Natural killer cell (primary cell): ENCODE measurements around the gene MIA2. TPM values are rescaled to one million over a fixed set of nuclear protein-coding genes. Genes with fewer than 3 reads are reported as not detected.
"Not testable (repeated sequence)": the region's sequence is repeated elsewhere in the genome, so short reads cannot be mapped to it uniquely, and the experiment has no call there.

ENCODE experiments used
- ATAC-seq, 3 donors: fragments of 150-1000 bp in 2 of 3; fragments of 200-7000 bp in 1 of 3; cut with Tn5 transposase; 1 replicate in 1 of 3; 2 replicates in 2 of 3; pipeline ENCODE4 v1.10.0; 2021; ENCODE audit warnings: mild to moderate bottlenecking in 2 of 3, moderate library complexity in 2 of 3
- DNase-seq, 2 donors: peaks; one replicate each; pipeline versions ENCODE4 v3.0.0 to v3.0.0-alpha.2; 2013 to 2021; ENCODE audit warnings: mixed read lengths in 1 of 2
- H3K27ac ChIP-seq: one replicate; pipeline ENCODE4 v1.5.1; 2013; ENCODE audit warnings: mild to moderate bottlenecking, low read length
- H3K27me3 ChIP-seq: one replicate; pipeline ENCODE4 v1.6.1; 2013; ENCODE audit warnings: low read length; ENCODE audit not compliant: control insufficient read depth, insufficient read depth
- H3K36me3 ChIP-seq: one replicate; pipeline ENCODE4 v1.6.1; 2013; ENCODE audit warnings: low read length; ENCODE audit not compliant: control insufficient read depth, insufficient read depth
- H3K4me1 ChIP-seq: one replicate; pipeline ENCODE4 v1.6.1; 2013; ENCODE audit warnings: low read length; ENCODE audit not compliant: control insufficient read depth, insufficient read depth
- H3K4me3 ChIP-seq: one replicate; pipeline ENCODE4 v1.5.1; 2013; ENCODE audit warnings: low read length
- H3K9me3 ChIP-seq: one replicate; pipeline ENCODE4 v1.6.1; 2013; ENCODE audit warnings: low read length; ENCODE audit not compliant: control insufficient read depth, insufficient read depth
- H3K27ac Mint-ChIP-seq, 2 donors: one replicate each; pipeline ENCODE4 v1.8.0; 2022; ENCODE audit warnings: mild to moderate bottlenecking in 2 of 2, mixed read lengths in 2 of 2, moderate library complexity in 1 of 2
- H3K27me3 Mint-ChIP-seq, 2 donors: one replicate each; pipeline ENCODE4 v1.8.0; 2022; ENCODE audit warnings: low read depth in 2 of 2, mixed read lengths in 2 of 2
- H3K36me3 Mint-ChIP-seq: one replicate; pipeline ENCODE4 v1.8.0; 2022; ENCODE audit warnings: mixed read lengths
- H3K4me1 Mint-ChIP-seq, 2 donors: one replicate each; pipeline ENCODE4 v1.8.0; 2022; ENCODE audit warnings: mixed read lengths in 2 of 2
- H3K4me3 Mint-ChIP-seq: one replicate; pipeline ENCODE4 v1.8.0; 2022; ENCODE audit warnings: mild to moderate bottlenecking, moderate library complexity, mixed read lengths
- H3K9me3 Mint-ChIP-seq, 2 donors: one replicate each; pipeline ENCODE4 v1.8.0; 2022; ENCODE audit warnings: mixed read lengths in 2 of 2
- WGBS: methylation state at CpG from one replicate; pipeline ENCODE4 v1.1.7; 2013; ENCODE audit warnings: missing lambda C conversion rate; ENCODE audit not compliant: insufficient coverage; 5-methylcytosine and 5-hydroxymethylcytosine counted together
- intact Hi-C: fragments of 100-400 bp; cut with micrococcal nuclease; formaldehyde crosslinking; loops from one replicate; pipeline ENCODE4 v1.14.2; 2022
- total RNA-seq, 4 donors: library from RNA; stranded (reverse); fragments of 120-200 nt in 1 of 4; gene quantifications; one replicate each; pipeline versions ENCODE4 v1.2.3 to v1.2.4, GENCODE V29; 2013 to 2022
- TF ChIP-seq, protein P1 (sequence below): fragments of 200-600 bp; IDR thresholded peaks from one replicate; pipeline ENCODE4 v1.8.0; 2022; ENCODE audit warnings: antibody characterized with exemption

Gene MIA2
- total RNA-seq, 3 donors from 2014 or later (not counting 1 experiment from before 2014, with no cell fraction given): 44.7 to 45.7 (median 45.4) TPM

GRCh38 chr14:39218171-39218769 lies 15.4 kb upstream of the MIA2 start:
- WGBS: 91% methylated on average over 5 of the region's 5 CpGs
- Mint-ChIP-seq H3K27ac (no peak overlapping the region), H3K9me3 (no peaks in the 10 kb centered on the region), H3K4me1 (peaks cover 7 to 10% of the 10 kb centered on the region in 2 donors), H3K4me3 (no peak overlapping the region), H3K27me3 (no peaks in the 10 kb centered on the region), H3K36me3 (no peaks in the 10 kb centered on the region)
- Histone ChIP-seq H3K9me3 (no peaks in the 10 kb centered on the region), H3K4me1 (no peaks in the 10 kb centered on the region), H3K36me3 (no peaks in the 10 kb centered on the region), H3K27me3 (no peaks in the 10 kb centered on the region), H3K4me3 (no peak overlapping the region), H3K27ac (no peak overlapping the region)
- TF ChIP-seq, protein P1, sequence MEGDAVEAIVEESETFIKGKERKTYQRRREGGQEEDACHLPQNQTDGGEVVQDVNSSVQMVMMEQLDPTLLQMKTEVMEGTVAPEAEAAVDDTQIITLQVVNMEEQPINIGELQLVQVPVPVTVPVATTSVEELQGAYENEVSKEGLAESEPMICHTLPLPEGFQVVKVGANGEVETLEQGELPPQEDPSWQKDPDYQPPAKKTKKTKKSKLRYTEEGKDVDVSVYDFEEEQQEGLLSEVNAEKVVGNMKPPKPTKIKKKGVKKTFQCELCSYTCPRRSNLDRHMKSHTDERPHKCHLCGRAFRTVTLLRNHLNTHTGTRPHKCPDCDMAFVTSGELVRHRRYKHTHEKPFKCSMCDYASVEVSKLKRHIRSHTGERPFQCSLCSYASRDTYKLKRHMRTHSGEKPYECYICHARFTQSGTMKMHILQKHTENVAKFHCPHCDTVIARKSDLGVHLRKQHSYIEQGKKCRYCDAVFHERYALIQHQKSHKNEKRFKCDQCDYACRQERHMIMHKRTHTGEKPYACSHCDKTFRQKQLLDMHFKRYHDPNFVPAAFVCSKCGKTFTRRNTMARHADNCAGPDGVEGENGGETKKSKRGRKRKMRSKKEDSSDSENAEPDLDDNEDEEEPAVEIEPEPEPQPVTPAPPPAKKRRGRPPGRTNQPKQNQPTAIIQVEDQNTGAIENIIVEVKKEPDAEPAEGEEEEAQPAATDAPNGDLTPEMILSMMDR: no peak
- DNase-seq (no peak), ATAC-seq (no peak)
- intact Hi-C loops: no loop called here

DNA sequence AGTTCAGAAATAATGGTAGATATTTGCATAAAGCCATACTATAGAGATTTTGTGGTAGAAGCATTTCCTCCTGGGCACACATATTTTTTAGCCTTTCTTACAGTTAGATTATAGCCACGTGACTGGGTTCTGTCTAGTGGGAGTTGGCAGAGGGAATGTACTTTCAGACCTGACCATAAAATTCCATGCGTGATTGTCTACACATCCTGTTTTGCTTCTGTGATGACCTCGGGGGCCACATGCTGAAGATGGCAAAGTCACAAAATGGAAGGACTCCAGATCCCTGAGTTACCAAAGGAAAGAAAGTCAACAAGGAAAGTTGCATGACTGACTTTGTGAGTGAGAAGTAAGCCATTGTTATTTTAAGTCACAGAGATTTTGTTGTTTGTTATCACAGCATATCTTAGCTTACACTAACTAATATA lies 14.6 kb upstream of the MIA2 start:
- H3K4me1 Mint-ChIP-seq: peaks cover 7 to 10% of the 10 kb centered on the region in 2 donors
- H3K4me3 Mint-ChIP-seq: no peak overlapping the region
- H3K27ac Mint-ChIP-seq: no peak overlapping the region

GRCh38 chr14:39220473-39220872 lies 13.2 kb upstream of the MIA2 start:
- H3K4me1 ChIP-seq, H3K27ac ChIP-seq, H3K27ac Mint-ChIP-seq, H3K4me1 Mint-ChIP-seq, DNase-seq, H3K4me3 ChIP-seq, H3K36me3 Mint-ChIP-seq, intact Hi-C loops, H3K9me3 Mint-ChIP-seq, H3K36me3 ChIP-seq, ATAC-seq, H3K27me3 Mint-ChIP-seq, H3K9me3 ChIP-seq, H3K4me3 Mint-ChIP-seq, H3K27me3 ChIP-seq: not testable (repeated sequence)
- WGBS: 100% methylated on average over 1 of the region's 1 CpG

More for the DNA sequence above, 14.6 kb upstream of the MIA2 start:
- DNase-seq (no peak), ATAC-seq (no peak)
- intact Hi-C loops: no loop called here
- Mint-ChIP-seq H3K27me3 (peaks cover 0 to 2% of the 10 kb centered on the region in 2 donors), H3K36me3 (no peaks in the 10 kb centered on the region), H3K9me3 (no peaks in the 10 kb centered on the region)
- no peaks in the 10 kb centered on the region for H3K36me3 ChIP-seq
- WGBS: 84% methylated on average over 3 of the region's 3 CpGs
- H3K27me3 ChIP-seq: peaks cover 2% of the 10 kb centered on the region
- H3K4me1 ChIP-seq: no peaks in the 10 kb centered on the region
- H3K27ac ChIP-seq: no peak overlapping the region
- H3K4me3 ChIP-seq: no peak overlapping the region
- TF ChIP-seq, protein P1: no peak
- no peaks in the 10 kb centered on the region for H3K9me3 ChIP-seq

- H3K36me3 ChIP-seq: no peaks in the 10 kb centered on the region
- Mint-ChIP-seq H3K36me3 (no peaks in the 10 kb centered on the region), H3K9me3 (no peaks in the 10 kb centered on the region), H3K4me3 (no peak overlapping the region), H3K27ac (peak overlapping the region; percentile 90 to 96), H3K27me3 (peaks cover 0 to 4% of the 10 kb centered on the region in 2 donors), H3K4me1 (peaks cover 42 to 45% of the 10 kb centered on the region in 2 donors)
- H3K4me1 ChIP-seq: peaks cover 27% of the 10 kb centered on the region
- 100% methylated on average over 1 of the region's 3 CpGs for WGBS
- intact Hi-C loops: loop anchor here (2.0 kb wide), 1 partner anchor 53 kb away; the partner anchor contains the start of gene PNN
- H3K27ac ChIP-seq: peak overlapping the region; percentile 91
- no peak overlapping the region for H3K4me3 ChIP-seq
- no peaks in the 10 kb centered on the region for H3K9me3 ChIP-seq
- TF ChIP-seq, protein P1: no peak
- ATAC-seq (no peak), DNase-seq (no peak)
- H3K27me3 ChIP-seq: peaks cover 2% of the 10 kb centered on the region
Observed at GRCh38 chr14:39228044-39228443, 5.7 kb upstream of the MIA2 start.
